22Rv1 (cell line): Measurements from ENCODE around the gene SYNE2.
"Not testable (repeated sequence)": the region's sequence is repeated elsewhere in the genome, so short reads cannot be mapped to it uniquely, and the experiment has no call there.

Experiments
- H3K27ac ChIP-seq: fragments of 450-650 bp; 2 replicates; pipeline ENCODE4 v1.5.1; 2017
- ZFX ChIP-seq: fragments of 450-650 bp; IDR thresholded peaks from 2 replicates; pipeline ENCODE4 v1.6.1; 2017; ENCODE audit warnings: antibody characterized with exemption, borderline replicate concordance
- TF ChIP-seq, protein P1 (sequence below): fragments of 450-650 bp; IDR thresholded peaks from 2 replicates; pipeline ENCODE4 v1.5.1; 2017; ENCODE audit warnings: mild to moderate bottlenecking

The SYNE2 gene

DNA sequence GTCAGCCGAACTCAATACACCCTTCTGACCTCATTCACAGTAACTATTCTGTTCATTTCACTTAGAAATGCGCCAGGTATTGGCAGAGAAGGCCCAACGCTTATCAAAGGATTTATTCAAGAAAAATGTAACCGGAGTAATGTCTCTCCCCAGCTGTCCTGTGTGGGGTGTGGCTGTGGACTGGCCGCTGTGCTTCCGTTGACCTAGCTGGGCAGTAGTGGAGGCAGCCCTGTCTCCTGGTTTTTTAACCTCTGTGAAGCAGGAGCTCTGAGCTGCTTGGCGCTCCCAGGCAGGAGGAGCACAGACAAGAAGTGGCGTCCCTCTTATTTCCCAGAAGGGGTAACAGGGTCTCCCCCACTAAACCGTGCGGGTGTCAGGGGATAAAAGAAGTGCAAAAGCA, 356.2 kb downstream of the SYNE2 start:
- TF ChIP-seq, protein P1, sequence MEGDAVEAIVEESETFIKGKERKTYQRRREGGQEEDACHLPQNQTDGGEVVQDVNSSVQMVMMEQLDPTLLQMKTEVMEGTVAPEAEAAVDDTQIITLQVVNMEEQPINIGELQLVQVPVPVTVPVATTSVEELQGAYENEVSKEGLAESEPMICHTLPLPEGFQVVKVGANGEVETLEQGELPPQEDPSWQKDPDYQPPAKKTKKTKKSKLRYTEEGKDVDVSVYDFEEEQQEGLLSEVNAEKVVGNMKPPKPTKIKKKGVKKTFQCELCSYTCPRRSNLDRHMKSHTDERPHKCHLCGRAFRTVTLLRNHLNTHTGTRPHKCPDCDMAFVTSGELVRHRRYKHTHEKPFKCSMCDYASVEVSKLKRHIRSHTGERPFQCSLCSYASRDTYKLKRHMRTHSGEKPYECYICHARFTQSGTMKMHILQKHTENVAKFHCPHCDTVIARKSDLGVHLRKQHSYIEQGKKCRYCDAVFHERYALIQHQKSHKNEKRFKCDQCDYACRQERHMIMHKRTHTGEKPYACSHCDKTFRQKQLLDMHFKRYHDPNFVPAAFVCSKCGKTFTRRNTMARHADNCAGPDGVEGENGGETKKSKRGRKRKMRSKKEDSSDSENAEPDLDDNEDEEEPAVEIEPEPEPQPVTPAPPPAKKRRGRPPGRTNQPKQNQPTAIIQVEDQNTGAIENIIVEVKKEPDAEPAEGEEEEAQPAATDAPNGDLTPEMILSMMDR: no peak
- TF ChIP-seq ZFX: no peak
- no peak overlapping the region for H3K27ac ChIP-seq

DNA sequence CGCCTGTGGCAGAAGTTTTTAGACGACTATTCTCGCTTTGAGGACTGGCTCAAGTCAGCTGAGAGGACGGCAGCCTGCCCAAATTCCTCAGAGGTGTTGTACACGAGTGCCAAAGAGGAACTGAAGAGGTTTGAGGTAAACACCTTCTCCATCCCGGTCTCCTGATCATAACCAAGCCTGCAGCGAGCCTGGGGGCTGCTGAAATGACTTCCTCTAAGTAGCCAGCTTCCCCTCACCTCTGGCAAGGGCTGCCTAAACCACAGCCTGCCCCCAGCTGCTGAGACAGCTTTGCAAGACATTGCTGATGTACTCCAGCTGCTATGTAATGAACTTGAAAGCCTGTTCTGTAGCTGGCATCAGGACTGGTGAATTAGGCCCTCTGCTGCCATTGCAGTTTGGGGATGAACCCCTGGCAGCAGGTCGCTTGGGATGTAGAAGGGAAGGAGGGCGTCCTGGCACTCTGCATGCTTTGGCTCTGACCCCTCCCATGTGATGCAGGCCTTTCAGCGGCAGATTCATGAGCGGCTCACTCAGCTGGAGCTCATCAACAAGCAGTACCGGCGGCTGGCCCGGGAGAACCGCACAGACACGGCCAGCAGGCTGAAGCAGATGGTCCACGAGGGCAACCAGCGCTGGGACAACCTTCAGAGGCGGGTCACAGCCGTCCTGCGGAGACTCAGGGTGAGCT, 356.8 kb downstream of the SYNE2 start:
- H3K27ac ChIP-seq: no peak overlapping the region
- TF ChIP-seq ZFX: no peak
- TF ChIP-seq, protein P1: no peak

DNA sequence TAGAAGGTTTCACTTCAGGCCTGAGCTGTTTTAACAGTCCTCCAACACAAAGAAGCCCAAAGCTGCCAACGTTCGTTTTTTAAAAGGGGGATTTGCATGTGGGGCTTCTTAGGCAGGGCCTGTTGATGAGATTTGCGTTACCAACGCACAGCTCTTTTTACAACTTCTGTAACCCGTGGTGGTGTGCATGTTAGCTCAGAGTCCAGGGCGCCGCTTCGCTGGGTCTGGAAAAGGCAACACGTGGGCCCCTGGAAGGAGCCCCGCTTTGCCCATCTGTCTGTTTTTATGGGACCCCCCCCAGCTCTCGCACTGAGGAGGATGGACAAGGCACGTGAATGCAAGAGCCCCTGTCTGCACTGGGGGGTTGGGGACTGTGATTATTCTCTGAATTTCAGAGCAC, 357.4 kb downstream of the SYNE2 start:
- H3K27ac ChIP-seq: no peak overlapping the region
- TF ChIP-seq ZFX: no peak
- TF ChIP-seq, protein P1: no peak

DNA sequence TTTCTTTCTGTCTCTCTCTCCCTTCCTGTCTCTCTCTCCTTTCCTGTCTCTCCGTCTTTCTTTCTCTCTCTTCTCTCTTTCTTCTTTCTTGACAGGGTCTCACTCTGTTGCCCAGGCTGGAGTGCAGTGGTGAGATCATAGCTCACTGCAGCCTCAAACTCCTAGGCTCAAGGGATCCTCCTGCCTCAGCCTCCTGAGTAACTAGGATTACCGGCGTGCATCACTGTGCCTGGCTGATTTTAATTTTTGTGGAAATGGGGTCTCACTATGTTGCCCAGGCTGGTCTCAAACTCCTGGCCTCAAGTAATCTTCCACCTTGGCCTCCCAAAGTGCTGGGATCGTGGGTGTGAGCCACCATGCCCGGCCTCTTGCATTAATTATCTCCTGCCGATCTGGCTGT, 358.1 kb downstream of the SYNE2 start:
- not testable (repeated sequence) for H3K27ac ChIP-seq

DNA sequence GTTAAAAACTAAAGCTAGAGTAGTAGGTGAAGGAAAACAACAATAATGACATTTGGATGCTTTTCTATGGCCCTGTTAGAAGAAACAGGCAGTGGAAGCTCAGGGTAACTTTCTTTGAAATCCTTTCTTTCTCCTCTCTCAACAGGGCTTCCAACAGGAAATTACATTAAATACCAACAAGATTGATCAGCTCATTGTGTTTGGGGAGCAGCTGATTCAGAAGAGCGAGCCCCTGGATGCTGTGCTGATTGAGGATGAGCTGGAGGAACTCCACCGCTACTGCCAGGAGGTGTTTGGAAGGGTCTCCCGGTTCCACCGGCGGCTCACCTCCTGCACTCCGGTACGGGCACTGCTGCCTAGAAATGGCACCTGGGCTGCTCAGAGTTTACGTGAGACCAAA, 359.9 kb downstream of the SYNE2 start:
- H3K27ac ChIP-seq: no peak overlapping the region
- TF ChIP-seq, protein P1: no peak
- no peak for TF ChIP-seq ZFX

- no peak overlapping the region for H3K27ac ChIP-seq
- TF ChIP-seq, protein P1: no peak
- TF ChIP-seq ZFX: no peak
Measured at GRCh38 chr14:64213086-64213485, 360.3 kb downstream of the SYNE2 start.

- TF ChIP-seq, protein P1: no peak
- no peak for TF ChIP-seq ZFX
- no peak overlapping the region for H3K27ac ChIP-seq
Measured at GRCh38 chr14:64213853-64214570, 361.2 kb downstream of the SYNE2 start.

DNA sequence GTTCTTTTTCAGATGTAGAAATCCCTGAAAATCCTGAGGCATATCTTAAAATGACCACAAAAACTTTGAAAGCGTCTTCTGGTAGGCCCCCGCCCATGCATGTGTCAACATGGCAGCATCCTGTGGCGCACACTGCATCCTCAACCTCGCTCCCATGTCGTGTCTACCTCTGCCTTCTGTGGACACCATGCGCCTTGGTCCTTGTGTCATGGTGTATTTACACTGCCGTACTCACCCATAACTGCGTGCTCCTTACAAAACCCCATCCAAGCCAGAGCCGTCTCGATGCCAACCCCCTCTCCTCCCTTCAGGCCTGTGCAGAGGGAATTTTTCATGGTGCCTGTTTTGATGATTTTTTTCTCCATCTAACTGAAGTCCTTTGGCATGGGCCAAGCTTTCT, 362.5 kb downstream of the SYNE2 start:
- no peak overlapping the region for H3K27ac ChIP-seq
- TF ChIP-seq, protein P1: no peak
- TF ChIP-seq ZFX: no peak
